ENCODE results near the gene SEBOX.
A peak's percentile ranks its signal among the peaks of the same experiment; 100 is the strongest.

Gene SEBOX

DNA sequence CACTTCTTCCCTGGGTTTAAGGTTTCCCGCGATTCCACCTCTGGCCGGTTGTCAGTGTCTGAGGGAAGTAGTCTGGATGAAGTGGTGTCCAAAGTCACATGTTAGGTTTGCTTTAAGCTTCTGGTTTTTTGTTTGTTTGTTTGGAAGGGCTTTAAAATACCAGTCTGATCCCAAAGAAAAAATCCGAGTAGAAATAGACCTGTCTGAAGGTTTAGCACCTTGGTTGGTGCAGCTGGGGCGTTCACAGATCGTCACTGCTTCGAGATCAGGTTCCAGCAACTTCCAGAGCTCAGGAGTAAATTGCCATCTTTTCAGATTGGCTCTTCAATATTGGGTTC lies 45.4 kb downstream of the SEBOX start:
- no peak for DNase-seq (ENCODE audit: low read depth, low spot score)

DNA sequence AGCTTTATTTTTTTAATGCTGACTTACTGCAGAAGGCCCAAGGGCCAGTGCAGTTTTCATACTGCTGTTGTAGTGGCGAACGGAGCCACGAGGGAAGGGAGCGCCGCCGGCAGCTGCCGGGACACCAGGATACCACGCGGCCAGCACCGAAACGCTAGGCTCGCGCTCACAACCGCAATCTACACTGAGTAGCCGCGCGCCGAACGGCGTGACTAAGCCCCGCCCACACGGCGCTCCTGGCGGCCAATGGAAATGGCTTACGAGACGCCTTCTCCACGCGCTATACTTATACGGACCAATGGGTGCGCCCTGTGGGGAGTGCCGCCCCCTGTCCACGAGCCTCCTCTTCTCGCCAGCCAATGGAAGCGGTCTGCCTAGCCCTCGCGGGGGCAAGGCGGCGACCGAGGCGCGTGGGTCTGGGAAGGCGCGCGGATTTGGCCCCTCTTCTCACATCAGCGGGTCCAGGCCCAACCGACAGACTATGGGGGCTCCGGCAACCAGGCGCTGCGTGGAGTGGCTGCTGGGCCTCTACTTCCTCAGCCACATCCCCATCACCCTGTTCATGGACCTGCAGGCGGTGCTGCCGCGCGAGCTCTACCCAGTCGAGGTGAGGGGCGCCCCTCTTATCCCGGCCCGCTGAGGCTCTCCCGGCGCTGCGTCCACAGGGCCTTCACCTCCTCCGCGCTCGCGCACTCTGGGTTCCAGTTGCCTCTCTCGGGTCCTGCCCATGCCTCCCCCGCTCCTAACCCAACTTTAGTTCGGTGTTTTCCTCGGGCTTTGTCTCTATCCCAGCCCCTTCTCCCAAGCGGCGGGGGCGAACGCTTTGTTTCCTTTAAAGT lies 46.0 kb downstream of the SEBOX start, which contains the start of gene TMEM97:
TMEM97 (plus strand) TSS at position 442 of the 839 bp plus-strand sequence; CDS start at position 482, 40 bp downstream.
- DNase-seq (ENCODE audit: low read depth, low spot score) = peak; percentile 97

DNA sequence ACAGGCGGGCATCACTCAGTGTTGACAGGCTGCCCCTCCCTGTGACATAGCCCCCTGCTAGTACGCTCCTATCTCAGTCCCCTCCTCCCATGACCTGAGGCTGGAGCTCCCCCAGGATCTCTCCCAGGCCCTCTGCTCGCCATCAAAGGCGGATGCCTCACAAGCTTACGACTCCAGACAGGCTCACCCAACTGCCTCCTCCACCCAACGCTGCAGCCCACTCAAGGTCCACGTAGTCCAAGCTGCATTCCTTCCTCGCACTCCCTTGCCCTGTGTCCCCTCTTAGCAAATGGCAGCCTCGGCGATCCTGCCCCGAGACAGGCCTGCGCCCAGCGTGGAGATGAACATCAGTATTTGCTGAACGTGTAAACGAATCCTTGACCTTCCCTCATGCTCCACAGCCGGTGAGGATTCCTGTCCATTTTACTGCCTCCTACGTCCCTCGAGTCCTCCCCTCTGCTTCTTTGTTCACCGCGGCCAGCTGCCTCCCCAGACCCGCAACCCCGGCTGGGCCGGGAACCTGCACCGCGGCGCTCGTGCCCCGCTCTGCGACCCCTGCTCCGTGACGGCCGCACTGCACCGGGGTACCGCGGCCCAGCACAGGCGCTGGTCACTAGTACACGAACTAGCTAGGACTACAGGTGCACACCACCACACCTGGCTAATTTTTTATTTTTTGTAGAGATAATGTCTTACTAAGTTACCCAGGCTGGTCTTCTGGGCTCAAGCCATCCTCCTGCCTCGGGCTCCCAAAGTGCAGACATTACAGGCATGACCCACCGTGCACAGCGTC lies 46.8 kb downstream of the SEBOX start:
- peak; percentile 68 for DNase-seq (ENCODE audit: low read depth, low spot score)

DNA sequence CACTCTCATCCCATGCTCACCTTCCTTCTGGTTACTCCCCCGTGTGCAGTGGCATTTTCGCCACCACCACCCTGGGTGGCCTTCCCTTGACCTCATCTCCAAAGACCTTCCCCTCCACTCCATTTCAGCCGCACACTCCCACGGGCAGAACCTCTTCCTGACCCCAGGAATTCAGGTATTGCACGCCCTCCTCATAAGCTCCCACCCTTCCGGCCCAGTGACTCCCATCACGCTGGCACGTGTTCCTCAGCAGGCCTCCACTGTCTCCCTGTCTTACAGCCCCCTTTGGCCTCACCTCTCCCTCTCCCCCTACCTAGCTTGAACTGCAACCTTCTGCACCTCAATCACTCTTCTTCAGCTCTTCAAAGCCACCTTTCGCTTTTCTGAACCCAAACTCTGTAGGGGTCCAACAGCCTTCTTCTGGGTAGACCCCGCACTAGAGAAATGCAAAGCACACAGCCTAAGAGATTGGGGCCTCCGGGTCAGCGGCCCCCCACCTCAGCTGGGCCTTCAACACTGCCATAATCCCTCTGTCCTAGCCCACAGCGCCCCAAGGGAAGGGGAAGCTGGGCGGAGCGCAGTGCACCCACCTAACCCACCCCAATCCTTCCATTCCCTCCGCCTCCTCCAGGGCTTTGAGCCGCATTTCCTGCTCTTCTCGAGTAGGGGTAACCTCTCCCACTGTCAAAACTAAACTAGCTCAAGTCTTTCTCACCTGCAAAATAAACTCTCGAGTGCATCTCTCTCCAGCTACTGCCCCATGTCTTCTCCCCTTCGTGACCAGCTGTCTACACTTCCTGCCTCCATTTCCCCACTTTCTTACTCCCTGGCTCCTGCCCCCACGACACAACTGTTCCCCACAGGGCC lies 47.7 kb downstream of the SEBOX start:
- DNase-seq (ENCODE audit: low read depth, low spot score) = no peak

DNA sequence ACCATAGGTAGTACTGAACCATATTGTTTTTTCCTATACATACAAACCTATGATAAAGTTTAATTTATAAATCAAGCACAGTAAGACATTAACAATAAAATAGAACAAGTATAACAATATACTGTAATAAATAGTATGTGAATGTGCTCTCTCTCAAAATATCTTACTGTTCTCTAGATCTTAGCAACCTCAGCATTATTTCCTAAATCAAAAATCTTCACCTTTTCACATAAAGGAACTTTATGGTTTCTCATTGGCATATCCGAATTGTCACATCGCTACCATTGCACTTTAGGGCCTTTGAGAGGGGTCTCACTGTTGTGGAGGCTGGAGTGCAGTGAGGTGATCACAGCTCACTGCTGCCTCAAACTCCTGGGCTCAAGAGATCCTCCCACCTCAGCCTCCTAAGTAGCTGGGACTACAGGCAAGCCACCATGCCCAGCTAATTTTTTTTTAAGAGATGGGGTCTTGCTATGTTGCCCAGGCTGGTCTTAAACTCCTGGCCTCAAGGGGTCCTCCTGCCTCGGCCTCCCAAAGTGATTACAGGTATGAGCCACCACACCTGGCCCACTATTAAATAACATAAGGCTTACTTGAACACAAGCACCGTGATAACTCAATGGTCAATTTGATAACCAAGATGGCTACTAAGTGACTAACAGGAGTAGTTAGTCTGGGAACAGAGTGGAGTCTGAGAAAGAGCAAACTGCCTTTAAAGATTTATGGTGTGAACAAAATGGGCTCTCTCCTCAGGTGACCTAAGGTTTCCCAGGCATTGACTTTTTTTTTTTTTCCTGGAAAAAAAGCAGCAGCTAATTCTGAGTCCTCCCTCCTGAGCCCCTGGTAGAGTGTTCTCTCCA lies 48.9 kb downstream of the SEBOX start:
- no peak for DNase-seq (ENCODE audit: low read depth, low spot score)

DNA sequence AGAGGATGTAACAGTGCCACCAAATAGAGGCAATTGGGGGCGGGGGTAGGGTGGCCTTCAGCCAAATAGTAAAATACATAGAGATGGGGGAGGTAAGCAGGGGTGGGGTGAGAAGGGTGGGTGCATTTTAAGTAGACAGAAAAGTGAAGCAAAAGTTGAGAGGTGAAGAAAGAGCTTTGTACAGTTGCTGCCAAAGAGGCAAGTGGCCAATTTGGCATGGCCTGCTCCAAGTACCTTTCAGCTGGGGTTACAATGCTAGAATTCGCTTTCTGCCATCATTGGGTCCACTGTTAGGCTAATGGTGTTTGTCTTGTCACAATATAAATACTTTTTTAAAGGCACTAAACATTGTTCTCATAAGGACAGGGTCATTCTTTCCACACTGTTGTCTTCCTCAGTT lies 51.2 kb downstream of the SEBOX start:
- DNase-seq (ENCODE audit: low read depth, low spot score) = no peak
